Panc1 (cell line): ENCODE results near the gene ADCY7. TPM values are rescaled to one million over a fixed set of nuclear protein-coding genes. Genes with fewer than 3 reads are reported as not detected.

ENCODE experiments used
- ATAC-seq: fragments of 200-7000 bp; cut with Tn5 transposase; 2 replicates; pipeline ENCODE4 v1.9.1; 2020; ENCODE audit warnings: mild to moderate bottlenecking, moderate library complexity
- BruUV-seq: library from RNA; stranded (reverse); fragments of 400-500 nt; replicated peaks from 2 replicates; lab custom pipeline; 2021; lab: Mats Ljungman, UMichigan
- CTCF ChIA-PET: fragments of 300-600 bp; sonication (Branson Sonifier 250); formaldehyde crosslinking; loops from one replicate; lab custom pipeline; 2022; ENCODE audit warnings: antibody characterized with exemption; lab: Charles Lee
- POLR2A ChIA-PET: fragments of 300-600 bp; sonication (Branson Sonifier 250); formaldehyde crosslinking; loops from one replicate; lab custom pipeline; 2022; ENCODE audit warnings: antibody characterized with exemption; lab: Charles Lee
- DNase-seq: peaks from one replicate; pipeline ENCODE4 v3.0.0-alpha.2; 2010; ENCODE audit warnings: low read depth, low spot score
- H3K27ac ChIP-seq: 2 replicates; pipeline ENCODE4 v1.5.1; 2011; ENCODE audit warnings: mild to moderate bottlenecking, low read length, inconsistent platforms
- H3K27me3 ChIP-seq: fragments of 200-500 bp; sonication (Bioruptor generic); 2 replicates; pipeline ENCODE4 v1.6.0; 2014; ENCODE audit warnings: low read length, inconsistent platforms; ENCODE audit not compliant: control insufficient read depth, insufficient read depth
- H3K36me3 ChIP-seq: fragments of 200-500 bp; sonication (Bioruptor generic); 2 replicates; pipeline ENCODE4 v1.5.1; 2014; ENCODE audit warnings: inconsistent platforms, mild to moderate bottlenecking, low read length, moderate library complexity; ENCODE audit not compliant: control insufficient read depth, insufficient read depth
- H3K4me1 ChIP-seq: 2 replicates; pipeline ENCODE4 v1.5.1; 2011; ENCODE audit warnings: inconsistent platforms, mild to moderate bottlenecking, low read length, moderate library complexity; ENCODE audit not compliant: control insufficient read depth, insufficient read depth
- H3K4me3 ChIP-seq, 2 experiments: 2 replicates each; pipeline ENCODE4 v1.5.1; 2011 to 2012; ENCODE audit warnings: low read depth in 2 of 2, low read length in 2 of 2, mild to moderate bottlenecking in 2 of 2, inconsistent platforms in 1 of 2, moderate library complexity in 1 of 2
- H3K9me3 ChIP-seq: fragments of 200-500 bp; sonication (Bioruptor generic); 2 replicates; pipeline ENCODE4 v1.5.1; 2014; ENCODE audit warnings: low read depth, mild to moderate bottlenecking, inconsistent platforms, low read length, moderate library complexity; ENCODE audit not compliant: control insufficient read depth, insufficient read depth
- CTCF ChIP-seq: fragments of 450-650 bp; IDR thresholded peaks from 2 replicates; pipeline ENCODE4 v1.5.1; 2017; ENCODE audit warnings: mild to moderate bottlenecking
- POLR2AphosphoS5 ChIP-seq: IDR thresholded peaks from 2 replicates; pipeline ENCODE4 v1.6.1; 2012; ENCODE audit warnings: mild to moderate bottlenecking, low read depth, low read length, moderate library complexity
- REST ChIP-seq, 2 experiments: IDR thresholded peaks; 2 replicates each; pipeline ENCODE4 v1.6.1; 2011 to 2012; ENCODE audit warnings: low read depth in 2 of 2, control low read depth in 1 of 2, low read length in 1 of 2, mild to moderate bottlenecking in 1 of 2, moderate library complexity in 1 of 2; ENCODE audit not compliant: insufficient read depth in 1 of 2
- SIN3A ChIP-seq: IDR thresholded peaks from 2 replicates; pipeline ENCODE4 v1.6.1; 2012; ENCODE audit warnings: low read depth, mild to moderate bottlenecking, low read length, moderate library complexity, borderline replicate concordance; ENCODE audit not compliant: insufficient read depth
- TCF7L2 ChIP-seq: IDR thresholded peaks from 2 replicates; pipeline ENCODE4 v1.6.1; 2011; ENCODE audit warnings: mild to moderate bottlenecking, low read depth, low read length, inconsistent platforms
- in situ Hi-C: cut with HindIII; loops from 2 replicates; pipeline ENCODE4 v1.10.0; 2016; ENCODE audit warnings: low sequenced_read_pairs, low pct_unique_long_range_greater_than_20kb
- intact Hi-C: fragments of 100-400 bp; cut with micrococcal nuclease; formaldehyde crosslinking; loops from one replicate; pipeline ENCODE4 v1.10.0; 2022; ENCODE audit not compliant: unreplicated experiment
- total RNA-seq: library from RNA; stranded (reverse); gene quantifications from one replicate; pipeline ENCODE4 v1.2.1, GENCODE V29; 2021; ENCODE audit not compliant: unreplicated experiment

ADCY7 gene
- total RNA-seq, 1 experiment from 2014 or later = 6.3 TPM

GRCh38 chr16:50284131-50284911 lies 18.0 kb downstream of the ADCY7 start:
- CTCF ChIA-PET = no interaction called here
- in situ Hi-C loops (no loop called here), intact Hi-C loops (no loop called here)
- no peak for DNase-seq
- TF ChIP-seq CTCF (no peak), POLR2AphosphoS5 (no peak), TCF7L2 (no peak), REST (IDR thresholded peaks at IDR 0.05; ENCODE audit: insufficient read depth in 1 of 2, low read depth in 2 of 2, low read length in 1 of 2) (no peak), SIN3A (no peak)
- ATAC-seq = no peak; the same call in 1 of the 2 replicates
- H3K4me1 ChIP-seq = no peaks in the 10 kb centered on the region
- no peaks in the 10 kb centered on the region for H3K27me3 ChIP-seq
- H3K9me3 ChIP-seq = no peaks in the 10 kb centered on the region
- no peak overlapping the region for H3K27ac ChIP-seq
- POLR2A ChIA-PET = no interaction called here
- no peaks in the 10 kb centered on the region for H3K36me3 ChIP-seq
- no TSS peak for BruUV-seq
- no peak overlapping the region for H3K4me3 ChIP-seq

- H3K27ac ChIP-seq = no peak overlapping the region
- H3K9me3 ChIP-seq = no peaks in the 10 kb centered on the region
- no peak overlapping the region for H3K4me3 ChIP-seq
- H3K4me1 ChIP-seq = no peaks in the 10 kb centered on the region
- ChIA-PET POLR2A (no interaction called here), CTCF (no interaction called here)
- H3K36me3 ChIP-seq = no peaks in the 10 kb centered on the region
- no peaks in the 10 kb centered on the region for H3K27me3 ChIP-seq
- TF ChIP-seq TCF7L2 = no peak
- TF ChIP-seq POLR2AphosphoS5 = no peak
- no peak for TF ChIP-seq SIN3A
- TF ChIP-seq CTCF = no peak
- no peak for TF ChIP-seq REST (IDR thresholded peaks at IDR 0.05; ENCODE audit: insufficient read depth in 1 of 2, low read depth in 2 of 2, low read length in 1 of 2)
- BruUV-seq = no TSS peak
- in situ Hi-C loops = no loop called here
- DNase-seq = no peak
- ATAC-seq = no peak
- intact Hi-C loops = no loop called here
Observed at GRCh38 chr16:50285406-50286003, 19.2 kb downstream of the ADCY7 start.
